Left forelimb (tissue), 1 donor: Measurements from ENCODE around the gene MRPL58.

Experiments
- DNase-seq: peaks from one replicate; pipeline ENCODE4 v3.0.0-alpha.2; 2018; ENCODE audit warnings: low spot score

Gene MRPL58

GRCh38 chr17:75048249-75048878 is 35.9 kb downstream of the MRPL58 start:
- DNase-seq, result no peak

GRCh38 chr17:75049057-75049456 is 36.6 kb downstream of the MRPL58 start:
- DNase-seq, result no peak

- no peak for DNase-seq
Measured at GRCh38 chr17:75049706-75050105, 37.2 kb downstream of the MRPL58 start.

DNA sequence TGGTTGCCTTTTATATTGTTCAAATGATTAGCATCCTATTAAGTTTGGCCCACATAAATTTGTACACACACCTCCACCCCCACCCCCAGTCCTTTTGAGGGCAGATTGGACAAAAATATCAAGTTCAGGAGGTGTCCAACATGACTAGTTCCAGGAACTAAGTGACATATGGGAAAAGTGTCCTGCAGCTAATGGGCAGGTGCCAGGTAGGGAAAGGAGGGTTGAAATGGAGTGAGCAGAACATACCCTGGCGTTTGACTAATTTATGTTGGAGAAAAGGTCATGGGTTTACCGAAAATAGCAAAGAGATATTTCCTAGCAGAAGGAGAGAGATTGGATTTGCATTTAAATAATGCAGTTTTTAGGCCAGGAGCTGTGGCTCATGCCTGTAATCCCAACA is 39.5 kb downstream of the MRPL58 start:
- no peak for DNase-seq

- DNase-seq, result no peak
Measured at GRCh38 chr17:75059369-75060345, 47.2 kb downstream of the MRPL58 start.

DNA sequence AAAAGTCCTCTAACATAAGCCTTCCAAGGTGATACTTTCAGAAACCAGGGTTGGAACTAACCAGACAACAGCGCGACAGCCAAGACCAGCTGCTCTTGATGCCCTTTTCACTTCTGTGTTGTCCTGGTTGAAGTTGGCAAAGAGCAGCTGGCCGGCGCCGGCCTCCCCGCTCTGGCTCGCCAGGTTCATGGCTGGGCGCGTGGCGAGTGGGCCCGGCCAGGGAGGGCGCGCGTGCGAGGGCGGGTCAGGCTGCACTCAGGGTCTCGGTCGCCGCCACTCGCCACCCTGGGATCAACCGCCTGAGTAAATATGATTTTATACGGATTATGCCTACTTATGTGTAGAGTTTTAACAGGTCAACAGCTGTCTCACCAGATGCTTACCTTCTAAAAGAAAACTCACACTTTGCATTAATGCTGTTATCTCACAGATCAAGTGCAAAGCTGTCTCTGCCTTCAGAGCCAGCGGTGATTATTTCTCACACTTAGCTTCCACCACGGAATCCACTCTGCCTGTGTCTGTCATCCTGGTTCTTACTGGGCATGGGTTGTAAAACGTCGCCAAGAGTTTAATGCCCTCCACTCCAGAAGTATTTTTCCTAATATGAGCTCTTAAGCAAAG is 48.1 kb downstream of the MRPL58 start:
- DNase-seq, result no peak

GRCh38 chr17:75061055-75061438 is 48.6 kb downstream of the MRPL58 start:
- no peak for DNase-seq

- DNase-seq, result no peak
Measured at GRCh38 chr17:75061618-75062017, 49.1 kb downstream of the MRPL58 start.

DNA sequence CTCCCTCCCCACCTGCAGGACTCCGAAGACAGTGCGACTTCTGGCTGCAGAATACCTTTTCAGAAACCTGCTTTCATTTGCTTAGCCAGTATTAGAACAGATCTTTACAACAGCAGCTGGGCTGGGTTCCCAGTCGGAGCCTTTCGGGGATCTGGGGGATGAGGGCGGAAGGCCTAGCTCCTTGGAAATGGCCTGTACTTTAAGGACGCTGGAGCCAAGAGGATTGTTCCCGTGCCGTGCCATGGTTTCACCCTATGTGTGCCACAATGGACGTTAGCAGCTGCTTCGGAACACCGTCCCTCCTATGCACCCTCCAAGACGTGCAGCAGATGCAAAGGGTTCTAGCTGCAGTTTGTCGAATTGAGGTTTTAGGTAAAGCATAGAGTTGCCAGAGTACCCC is 50.7 kb downstream of the MRPL58 start:
- no peak for DNase-seq

GRCh38 chr17:75063626-75064025 is 51.2 kb downstream of the MRPL58 start:
- DNase-seq, result no peak

- DNase-seq, result no peak
Measured at GRCh38 chr17:75064040-75064439, 51.6 kb downstream of the MRPL58 start.

DNA sequence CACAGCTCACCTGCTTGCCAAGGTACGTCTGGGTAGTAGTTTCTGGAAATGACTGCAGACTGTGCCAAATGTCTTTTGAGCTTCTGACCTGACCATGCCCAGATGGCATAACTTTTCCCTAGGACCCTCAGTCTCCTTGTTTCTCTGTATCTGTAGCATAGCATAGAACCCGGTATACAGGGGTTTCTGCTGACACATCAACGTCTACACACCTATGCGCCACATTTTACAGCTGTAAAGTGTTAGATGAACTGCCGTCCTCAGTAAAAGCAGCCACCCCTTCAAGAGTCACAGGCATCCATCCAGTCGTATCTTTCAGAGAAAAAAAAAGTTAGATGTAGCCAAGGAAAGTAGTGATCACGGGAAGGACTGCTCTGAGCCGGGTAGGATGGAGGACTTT is 52.0 kb downstream of the MRPL58 start:
- no peak for DNase-seq

GRCh38 chr17:75064867-75065561 is 52.5 kb downstream of the MRPL58 start:
- no peak for DNase-seq

DNA sequence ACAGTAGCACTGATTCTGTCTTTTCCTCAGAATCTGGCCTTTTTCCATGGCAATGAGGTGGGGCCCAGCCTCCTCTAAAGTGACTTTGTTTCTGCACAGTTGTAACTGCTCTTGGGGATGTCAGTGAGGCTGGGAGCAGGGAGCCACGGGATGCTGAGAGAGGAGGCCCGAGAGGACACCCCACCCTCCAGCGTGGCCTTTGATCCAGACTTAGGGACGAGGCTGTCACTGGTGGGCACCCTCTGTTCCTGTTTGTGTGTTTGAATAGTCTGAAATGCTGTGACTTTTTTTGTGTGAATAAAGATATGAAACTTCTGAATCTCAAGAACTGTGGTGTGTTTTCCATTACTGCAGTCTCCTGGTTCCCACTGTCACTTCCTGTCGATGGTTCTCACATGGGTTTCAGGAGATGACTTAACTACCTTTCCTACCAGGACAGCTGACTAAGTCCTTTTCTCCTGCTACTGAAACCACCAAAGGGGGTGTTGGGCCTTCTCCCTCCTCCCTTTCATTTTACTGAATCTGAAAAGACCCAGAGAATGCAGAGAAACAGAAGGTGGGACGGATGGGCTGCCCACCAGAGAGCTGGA is 53.2 kb downstream of the MRPL58 start:
- no peak for DNase-seq

DNA sequence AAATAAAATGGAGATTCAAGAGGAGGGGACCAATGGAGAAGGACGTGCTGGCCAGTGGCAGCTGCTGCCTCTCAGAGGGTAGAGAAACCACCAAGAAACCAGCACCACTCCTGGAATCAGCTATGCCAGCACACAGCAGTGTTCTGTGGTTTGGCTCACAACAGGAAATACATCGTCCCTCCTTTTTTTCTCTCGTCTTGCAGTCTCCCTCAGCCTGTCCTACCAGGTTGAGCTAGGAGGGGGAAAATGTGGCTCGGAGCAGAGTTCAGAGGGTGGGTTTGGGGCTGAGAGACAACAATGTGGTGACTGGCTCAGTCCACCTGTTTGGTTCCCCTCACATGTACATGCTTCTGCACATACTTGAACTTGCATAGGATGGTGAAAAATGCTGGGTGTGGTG is 55.4 kb downstream of the MRPL58 start:
- DNase-seq, result no peak

- no peak for DNase-seq
Measured at GRCh38 chr17:75068750-75069149, 56.3 kb downstream of the MRPL58 start.

- no peak for DNase-seq
Measured at GRCh38 chr17:75069783-75070182, 57.3 kb downstream of the MRPL58 start.
